Measurements from ENCODE around the gene MBNL3. TPM values are rescaled to one million over a fixed set of nuclear protein-coding genes. Genes with fewer than 3 reads are reported as not detected.

The MBNL3 gene
- total RNA-seq, 1 experiment from 2014 or later = 17.7 TPM

GRCh38 chrX:132532097-132532496 is 43.3 kb upstream of the MBNL3 start:
- Mint-ChIP-seq H3K4me1 (ENCODE audit: insufficient read depth, unreplicated experiment) (no peaks in the 10 kb centered on the region), H3K27ac (ENCODE audit: low read depth, unreplicated experiment) (no peak overlapping the region), H3K36me3 (ENCODE audit: insufficient read depth, unreplicated experiment) (no peaks in the 10 kb centered on the region), H3K27me3 (ENCODE audit: insufficient read depth, unreplicated experiment) (peaks cover 63% of the 10 kb centered on the region), H3K9me3 (ENCODE audit: unreplicated experiment) (no peaks in the 10 kb centered on the region), H3K4me3 (ENCODE audit: unreplicated experiment) (no peak overlapping the region)
- ChIA-PET POLR2A (no interaction called here), CTCF (interaction anchor here (0.6 kb wide), 1 partner anchor 158 kb away, joined by 3 read pairs; no protein-coding TSS in a partner anchor)
- DNase-seq (ENCODE audit: unreplicated experiment) = no peak
- TF ChIP-seq, protein P1, sequence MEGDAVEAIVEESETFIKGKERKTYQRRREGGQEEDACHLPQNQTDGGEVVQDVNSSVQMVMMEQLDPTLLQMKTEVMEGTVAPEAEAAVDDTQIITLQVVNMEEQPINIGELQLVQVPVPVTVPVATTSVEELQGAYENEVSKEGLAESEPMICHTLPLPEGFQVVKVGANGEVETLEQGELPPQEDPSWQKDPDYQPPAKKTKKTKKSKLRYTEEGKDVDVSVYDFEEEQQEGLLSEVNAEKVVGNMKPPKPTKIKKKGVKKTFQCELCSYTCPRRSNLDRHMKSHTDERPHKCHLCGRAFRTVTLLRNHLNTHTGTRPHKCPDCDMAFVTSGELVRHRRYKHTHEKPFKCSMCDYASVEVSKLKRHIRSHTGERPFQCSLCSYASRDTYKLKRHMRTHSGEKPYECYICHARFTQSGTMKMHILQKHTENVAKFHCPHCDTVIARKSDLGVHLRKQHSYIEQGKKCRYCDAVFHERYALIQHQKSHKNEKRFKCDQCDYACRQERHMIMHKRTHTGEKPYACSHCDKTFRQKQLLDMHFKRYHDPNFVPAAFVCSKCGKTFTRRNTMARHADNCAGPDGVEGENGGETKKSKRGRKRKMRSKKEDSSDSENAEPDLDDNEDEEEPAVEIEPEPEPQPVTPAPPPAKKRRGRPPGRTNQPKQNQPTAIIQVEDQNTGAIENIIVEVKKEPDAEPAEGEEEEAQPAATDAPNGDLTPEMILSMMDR (IDR thresholded peaks at IDR 0.05; ENCODE audit: unreplicated experiment) = no peak
- intact Hi-C loops (cut with micrococcal nuclease) = no loop called here
- BruUV-seq (replicated peaks) = no TSS peak

- ChIA-PET CTCF (no interaction called here), POLR2A (no interaction called here)
- no peak for DNase-seq (ENCODE audit: unreplicated experiment)
- Mint-ChIP-seq H3K9me3 (ENCODE audit: unreplicated experiment) (no peaks in the 10 kb centered on the region), H3K36me3 (ENCODE audit: insufficient read depth, unreplicated experiment) (no peaks in the 10 kb centered on the region), H3K4me1 (ENCODE audit: insufficient read depth, unreplicated experiment) (no peaks in the 10 kb centered on the region), H3K27ac (ENCODE audit: low read depth, unreplicated experiment) (no peak overlapping the region), H3K4me3 (ENCODE audit: unreplicated experiment) (no peak overlapping the region), H3K27me3 (ENCODE audit: insufficient read depth, unreplicated experiment) (peaks cover 92% of the 10 kb centered on the region)
- BruUV-seq (replicated peaks) = no TSS peak
- intact Hi-C loops (cut with micrococcal nuclease) = no loop called here
- TF ChIP-seq, protein P1 (IDR thresholded peaks at IDR 0.05; ENCODE audit: unreplicated experiment) = no peak
Measured at GRCh38 chrX:132520792-132521191, 32.0 kb upstream of the MBNL3 start.

DNA sequence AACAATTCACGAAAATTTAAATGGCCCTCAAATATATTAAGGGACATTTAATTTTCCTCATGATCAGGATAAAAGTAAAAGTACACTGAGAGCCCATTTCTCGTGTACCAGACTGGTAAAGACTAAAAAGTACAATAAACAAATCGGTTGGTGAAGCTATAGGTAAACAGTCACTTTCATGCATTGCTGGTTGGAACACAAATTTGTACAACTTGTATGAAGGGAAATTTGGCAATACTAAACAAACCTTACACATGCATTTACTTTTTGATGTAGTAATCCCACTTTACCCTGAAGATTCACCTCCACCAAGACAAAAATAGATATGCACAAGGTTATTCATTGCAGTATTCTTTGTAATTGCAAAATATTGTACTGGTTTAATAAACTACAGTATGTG is 31.4 kb upstream of the MBNL3 start:
- Mint-ChIP-seq H3K4me3 (ENCODE audit: unreplicated experiment) (no peak overlapping the region), H3K36me3 (ENCODE audit: insufficient read depth, unreplicated experiment) (no peaks in the 10 kb centered on the region), H3K27me3 (ENCODE audit: insufficient read depth, unreplicated experiment) (peaks cover 91% of the 10 kb centered on the region), H3K9me3 (ENCODE audit: unreplicated experiment) (no peaks in the 10 kb centered on the region), H3K27ac (ENCODE audit: low read depth, unreplicated experiment) (no peak overlapping the region), H3K4me1 (ENCODE audit: insufficient read depth, unreplicated experiment) (no peaks in the 10 kb centered on the region)
- TF ChIP-seq, protein P1 (IDR thresholded peaks at IDR 0.05; ENCODE audit: unreplicated experiment) = no peak
- no TSS peak for BruUV-seq (replicated peaks)
- no peak for DNase-seq (ENCODE audit: unreplicated experiment)
- intact Hi-C loops (cut with micrococcal nuclease) = no loop called here
- ChIA-PET POLR2A (no interaction called here), CTCF (no interaction called here)

GRCh38 chrX:132518401-132518800 is 29.6 kb upstream of the MBNL3 start:
- H3K27ac Mint-ChIP-seq (ENCODE audit: low read depth, unreplicated experiment) = no peak overlapping the region
- DNase-seq (ENCODE audit: unreplicated experiment) = no peak
- POLR2A ChIA-PET = no interaction called here
- CTCF ChIA-PET = no interaction called here
- H3K27me3 Mint-ChIP-seq (ENCODE audit: insufficient read depth, unreplicated experiment) = peaks cover 97% of the 10 kb centered on the region
- no peaks in the 10 kb centered on the region for H3K4me1 Mint-ChIP-seq (ENCODE audit: insufficient read depth, unreplicated experiment)
- no peak overlapping the region for H3K4me3 Mint-ChIP-seq (ENCODE audit: unreplicated experiment)
- intact Hi-C loops (cut with micrococcal nuclease) = no loop called here
- TF ChIP-seq, protein P1 (IDR thresholded peaks at IDR 0.05; ENCODE audit: unreplicated experiment) = no peak
- H3K36me3 Mint-ChIP-seq (ENCODE audit: insufficient read depth, unreplicated experiment) = no peaks in the 10 kb centered on the region
- no peaks in the 10 kb centered on the region for H3K9me3 Mint-ChIP-seq (ENCODE audit: unreplicated experiment)
- no TSS peak for BruUV-seq (replicated peaks)
